Activated CD4-positive, alpha-beta T cell treated with anti-CD3 and anti-CD28 coated beads, Interleukin-2, amount 50 U/mL, for 48 hours (primary cell): ENCODE measurements around the gene SEZ6L2.
"Not testable (repeated sequence)": the region's sequence is repeated elsewhere in the genome, so short reads cannot be mapped to it uniquely, and the experiment has no call there.

ENCODE experiments used
- DNase-seq, 2 experiments: peaks; one replicate each; pipeline ENCODE4 v3.0.0-alpha.2; 2020

The SEZ6L2 gene

GRCh38 chr16:29881050-29881449 is 18.3 kb downstream of the SEZ6L2 start:
- no peak for DNase-seq

DNA sequence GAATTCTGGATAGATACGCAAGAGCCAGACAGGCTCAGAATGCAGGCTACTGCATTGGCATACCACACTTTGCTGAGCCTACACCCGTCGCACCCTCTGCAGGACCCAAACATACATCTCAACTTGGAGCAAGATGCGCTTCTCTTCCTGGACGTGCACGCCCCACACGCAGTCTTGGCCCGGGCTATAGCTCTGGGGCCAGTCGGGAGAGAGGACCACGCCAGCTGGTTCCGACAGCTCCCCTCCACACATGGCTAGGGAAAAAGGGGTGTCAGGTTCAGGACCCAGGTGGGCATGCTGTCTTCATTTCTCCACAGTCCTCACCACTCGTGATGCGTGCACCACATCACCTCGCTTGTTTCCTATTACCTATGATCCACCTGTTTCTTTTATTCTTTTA is 21.2 kb downstream of the SEZ6L2 start:
- DNase-seq = no peak

DNA sequence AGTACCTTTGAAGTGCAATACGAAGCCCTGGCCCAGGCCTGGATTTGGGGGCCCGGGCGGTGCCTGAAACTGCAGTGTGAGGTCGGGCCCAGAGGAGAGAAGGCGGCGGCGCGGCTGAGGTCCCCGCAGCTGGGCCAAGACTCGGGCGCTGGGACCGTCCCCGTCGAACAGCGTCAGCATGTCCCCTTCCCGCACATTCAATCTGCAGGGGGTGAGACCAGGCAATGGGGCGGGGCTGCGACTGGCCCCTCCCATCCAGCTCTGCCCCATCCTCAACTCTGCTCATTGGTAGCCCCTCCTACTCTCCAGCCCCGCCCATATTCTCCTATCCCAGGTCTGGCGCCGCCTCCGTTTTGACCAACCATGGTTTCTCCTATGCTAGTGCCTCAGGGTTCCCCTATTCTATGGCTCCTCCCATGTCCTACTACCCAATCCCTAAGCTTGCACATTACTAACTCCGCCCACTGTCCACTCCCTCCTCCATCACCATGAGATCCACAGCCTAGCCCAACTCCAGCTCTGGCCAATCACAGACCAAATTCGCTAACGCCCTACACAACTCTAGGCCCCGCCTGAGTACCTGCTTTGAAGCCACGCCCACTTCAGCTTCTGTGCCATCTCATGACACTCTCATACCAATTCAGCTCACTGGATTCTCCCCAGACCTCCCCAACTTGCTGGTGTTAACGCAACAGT is 21.9 kb downstream of the SEZ6L2 start:
- DNase-seq = peak; percentile 72 to 79

GRCh38 chr16:29876594-29877249 is 22.6 kb downstream of the SEZ6L2 start:
- DNase-seq = peak; percentile 51 to 57

- DNase-seq = peak; percentile 13 to 30
Measured at GRCh38 chr16:29876217-29876593, 23.1 kb downstream of the SEZ6L2 start.

- DNase-seq = no peak
Measured at GRCh38 chr16:29875206-29875605, 24.1 kb downstream of the SEZ6L2 start.

- DNase-seq = no peak
Measured at GRCh38 chr16:29873319-29873718, 26.0 kb downstream of the SEZ6L2 start.

DNA sequence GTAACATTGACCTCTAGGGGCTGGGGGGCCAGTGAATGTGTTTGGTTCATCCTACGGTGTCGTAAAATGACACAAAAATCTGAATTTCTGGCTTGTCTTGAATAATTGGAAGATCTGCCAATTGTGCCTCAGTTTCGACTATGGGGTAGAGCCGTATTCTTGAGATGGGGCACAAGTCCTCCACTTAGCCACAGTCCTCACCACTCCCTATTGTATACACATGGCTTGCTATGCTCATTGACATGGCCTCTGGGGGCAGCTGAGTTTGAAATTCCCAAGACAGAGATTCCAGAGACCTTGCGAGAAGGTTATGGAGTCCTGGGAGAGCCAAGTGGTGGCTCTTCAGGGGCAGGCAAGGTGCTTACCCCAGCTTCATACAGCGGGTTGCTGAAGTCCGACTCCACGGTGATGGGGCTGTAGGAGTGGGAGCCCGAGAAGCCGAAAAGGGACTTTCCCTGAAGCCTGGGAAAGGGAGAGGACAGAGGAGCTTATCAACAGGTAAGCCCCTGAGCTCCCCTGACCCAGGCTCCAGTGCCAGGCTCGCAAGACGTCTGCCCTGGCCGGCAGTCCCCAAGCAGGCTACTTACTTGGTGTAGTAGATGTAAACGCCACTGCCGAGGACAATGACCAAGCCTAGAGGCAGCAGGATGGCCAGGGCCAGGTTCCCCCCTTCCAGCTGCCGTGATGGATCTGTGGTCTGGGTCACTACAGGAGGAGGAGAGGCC is 27.4 kb downstream of the SEZ6L2 start:
- DNase-seq = no peak

DNA sequence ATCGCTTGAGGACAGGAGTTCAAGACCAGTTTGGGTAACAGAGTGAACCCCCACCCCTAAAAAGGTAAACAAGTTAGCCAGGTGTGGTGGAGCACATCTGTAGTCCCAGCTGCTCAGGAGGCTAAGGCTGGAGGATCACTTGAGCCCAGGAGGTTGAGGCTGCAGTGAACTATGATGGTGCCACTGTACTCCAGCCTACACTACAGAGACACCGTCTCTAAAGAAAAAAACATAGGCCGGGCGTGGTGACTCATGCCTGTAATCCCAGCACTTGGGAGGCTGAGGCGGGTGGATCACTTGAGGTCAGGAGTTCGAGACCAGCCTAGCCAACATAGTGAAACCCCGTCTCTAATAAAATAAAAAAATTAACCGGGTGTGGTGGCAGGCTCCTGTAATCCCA is 30.3 kb downstream of the SEZ6L2 start:
- not testable (repeated sequence) for DNase-seq

DNA sequence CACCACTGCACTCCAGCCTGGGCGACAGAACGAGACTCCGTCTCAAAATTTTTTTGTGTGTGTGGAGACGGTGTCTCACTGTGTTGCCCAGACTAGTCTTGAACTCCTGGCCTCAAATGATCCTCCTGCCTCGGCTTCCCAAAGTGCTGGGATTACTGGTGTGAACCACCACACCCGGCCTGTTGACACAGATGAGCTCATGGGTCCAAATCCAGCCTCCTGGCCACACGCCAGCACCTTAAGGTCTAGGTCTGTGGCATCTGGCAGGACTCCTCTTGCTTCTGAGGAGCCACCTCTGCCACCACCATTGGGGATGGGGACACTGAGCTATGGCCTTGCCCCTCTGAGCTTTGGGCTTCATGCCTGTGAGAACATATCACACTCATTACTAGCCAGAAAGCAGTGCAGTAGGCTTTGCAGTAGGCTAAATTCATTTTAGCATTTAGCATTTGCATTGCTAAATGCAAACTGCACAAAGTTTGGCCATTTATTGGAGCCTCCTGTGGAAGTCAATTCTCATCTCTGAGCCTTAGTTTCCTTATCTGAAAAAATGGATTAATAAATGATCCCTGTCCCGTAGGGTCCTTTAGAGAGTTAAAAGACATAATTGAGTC is 30.8 kb downstream of the SEZ6L2 start:
- no peak for DNase-seq

DNA sequence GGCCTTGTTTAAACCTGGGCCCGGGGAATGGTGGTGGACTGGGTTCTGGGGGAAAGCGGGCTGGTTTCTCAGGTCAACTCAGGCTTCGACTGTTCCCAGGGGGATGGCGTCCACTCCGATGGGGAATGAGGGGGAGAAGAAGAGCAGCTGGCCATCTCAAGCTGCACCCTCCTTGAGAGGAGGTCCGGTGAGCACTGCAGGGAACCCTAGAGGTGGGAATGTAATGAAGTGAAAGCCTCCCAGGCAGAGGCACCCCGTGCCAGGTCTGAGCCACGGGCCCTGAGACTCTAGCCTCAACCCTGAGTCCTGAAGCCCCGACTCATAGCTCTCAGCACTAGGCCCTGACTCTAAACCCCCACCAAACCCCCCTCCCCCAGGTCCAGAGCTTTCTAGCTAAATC is 35.1 kb downstream of the SEZ6L2 start:
- DNase-seq = no peak

DNA sequence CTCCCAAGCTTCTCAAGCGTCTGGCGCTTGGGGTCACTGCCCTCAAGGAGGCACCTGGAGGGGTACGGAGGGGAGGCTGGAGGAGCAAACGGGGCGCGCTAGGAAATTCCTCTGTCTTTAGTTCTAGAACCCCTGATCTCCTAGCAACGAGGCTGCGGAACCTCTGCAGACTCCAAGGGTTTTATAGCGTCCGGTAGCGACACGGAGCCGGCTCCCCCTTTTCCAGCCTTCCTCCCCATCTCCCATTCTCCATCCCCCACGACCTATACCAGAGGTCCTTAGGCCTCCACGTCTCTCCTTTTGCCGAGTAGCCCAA is 35.7 kb downstream of the SEZ6L2 start:
- DNase-seq = no peak

DNA sequence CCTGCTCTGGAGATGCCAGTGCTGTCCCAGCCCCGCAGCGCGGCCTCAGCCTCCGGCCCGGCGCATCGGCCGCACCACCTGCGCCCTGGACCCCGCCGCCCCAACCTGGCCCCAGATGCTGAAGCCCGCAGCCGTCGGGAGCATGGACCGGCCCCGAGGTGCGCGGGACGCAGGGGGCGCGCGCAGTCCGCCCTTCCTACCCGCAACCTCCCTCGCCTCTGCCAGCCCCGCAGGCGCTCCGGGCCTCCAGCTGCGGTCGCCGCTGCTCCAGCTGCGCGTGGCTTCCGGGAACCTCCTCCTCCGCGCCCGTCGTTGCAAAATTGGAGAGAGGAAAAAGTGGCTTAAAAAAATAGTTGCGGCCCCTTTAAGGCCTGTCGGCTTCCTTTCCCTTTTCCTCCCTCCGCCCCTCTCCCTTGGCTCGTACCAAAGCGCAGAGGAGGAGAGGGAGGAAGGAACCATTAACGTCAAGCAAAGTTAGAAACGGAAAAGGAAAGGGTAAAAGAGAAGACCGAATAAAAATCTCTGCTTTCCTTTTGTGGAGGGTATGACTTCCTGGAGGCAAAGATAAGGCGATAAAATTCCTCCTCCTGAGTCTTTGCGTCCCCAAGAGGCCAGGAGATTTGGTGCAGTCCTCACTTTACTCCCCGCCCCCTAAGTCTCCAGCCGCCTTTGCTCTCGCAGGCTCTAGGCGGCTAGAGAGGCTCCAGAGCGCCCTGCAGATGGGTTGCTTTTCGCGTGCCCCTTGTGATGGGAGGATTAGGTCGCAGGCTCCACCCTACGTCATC is 36.3 kb downstream of the SEZ6L2 start, which contains the start of gene CDIPT:
TSS of gene CDIPT (minus strand) at position 343 of the 785 bp plus-strand sequence. CDS start 369 bp downstream, outside the sequence.
- peak; percentile 91 to 93 for DNase-seq

- DNase-seq = peak in 1 of 2 experiments; percentile 14
Measured at GRCh38 chr16:29862383-29862883, 36.9 kb downstream of the SEZ6L2 start.

- no peak for DNase-seq
Measured at GRCh38 chr16:29860218-29860617, 39.1 kb downstream of the SEZ6L2 start.

DNA sequence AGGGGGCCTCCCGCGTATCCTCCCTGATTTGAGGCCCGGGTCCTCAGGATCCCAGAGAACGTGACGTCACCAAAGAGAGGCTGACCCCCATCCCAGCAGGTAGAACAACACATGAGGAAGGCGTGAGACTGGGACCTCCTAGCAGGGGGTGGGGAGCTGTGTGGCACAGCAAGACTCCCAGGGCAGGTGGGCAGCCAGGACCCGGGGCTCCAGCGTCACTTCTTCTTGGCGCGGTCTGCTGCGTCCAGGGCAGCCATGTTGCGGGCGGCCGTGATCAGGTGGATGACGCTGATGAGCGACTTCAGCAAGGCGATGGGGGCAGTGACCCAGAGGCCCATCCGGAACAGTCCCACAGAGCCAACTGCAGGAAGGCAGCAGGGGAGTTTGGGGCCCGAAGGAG is 40.4 kb downstream of the SEZ6L2 start:
- no peak for DNase-seq

DNA sequence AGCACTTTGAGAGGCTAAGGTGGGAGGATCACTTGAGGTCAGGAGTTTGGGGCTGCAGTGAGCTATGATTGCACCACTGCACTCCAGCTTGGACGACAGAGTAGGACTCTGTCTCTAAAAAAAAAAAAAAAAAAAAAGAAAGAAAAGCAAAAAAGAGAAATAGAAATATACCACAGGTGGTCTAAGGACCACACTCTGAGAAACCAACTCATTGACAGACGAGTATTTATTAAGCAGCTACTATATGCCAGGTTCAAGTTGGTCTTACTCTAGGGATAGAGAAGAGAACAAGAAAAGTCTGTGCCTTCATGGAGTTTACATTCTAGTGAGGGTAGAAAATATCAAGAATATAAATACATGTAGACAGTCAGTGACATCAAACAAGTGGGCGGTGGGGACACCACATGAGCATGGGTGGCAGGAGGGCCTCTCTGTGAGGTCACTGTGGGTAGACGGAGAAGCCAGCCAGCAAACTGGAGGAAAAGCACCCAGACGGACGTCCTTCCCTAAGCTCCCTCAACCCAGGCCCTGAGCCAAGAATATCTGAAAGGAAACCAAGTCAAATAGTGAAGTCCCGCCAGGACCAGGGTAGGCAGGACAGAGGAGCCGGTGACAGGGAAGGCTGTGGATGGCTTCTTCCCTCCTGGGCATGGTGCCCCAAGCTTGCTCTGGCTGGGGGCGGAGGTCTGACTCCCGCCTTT is 41.1 kb downstream of the SEZ6L2 start:
- no peak for DNase-seq

DNA sequence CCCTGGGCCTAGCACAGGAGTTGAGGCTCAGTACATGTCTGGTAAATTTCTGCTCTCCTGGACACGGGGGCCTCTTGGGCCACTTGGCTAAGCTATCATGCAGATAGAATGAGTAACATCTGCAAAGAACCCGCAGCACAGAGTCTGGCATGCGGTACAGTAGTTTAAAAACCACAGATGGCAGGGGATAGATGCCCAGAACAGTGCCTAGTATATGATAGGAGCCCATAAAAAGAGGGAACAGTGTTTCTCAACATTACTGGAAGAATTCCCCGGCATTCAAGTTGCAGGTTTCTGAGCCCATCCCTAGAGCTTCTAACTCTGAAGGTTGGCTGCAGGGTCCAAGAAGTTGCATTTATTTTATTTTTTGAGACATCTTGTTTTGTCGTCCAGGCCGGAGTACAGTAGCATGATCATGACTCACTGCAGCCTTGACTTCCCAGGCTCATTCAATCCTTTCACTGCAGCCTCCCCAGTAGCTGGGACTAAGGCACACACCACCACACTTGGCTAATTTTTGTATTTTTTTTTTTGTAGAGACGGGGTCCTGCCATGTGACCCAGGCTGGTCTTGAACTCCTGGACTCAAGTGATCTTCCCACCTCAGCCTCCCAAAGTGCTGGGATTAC is 42.1 kb downstream of the SEZ6L2 start:
- DNase-seq = no peak

DNA sequence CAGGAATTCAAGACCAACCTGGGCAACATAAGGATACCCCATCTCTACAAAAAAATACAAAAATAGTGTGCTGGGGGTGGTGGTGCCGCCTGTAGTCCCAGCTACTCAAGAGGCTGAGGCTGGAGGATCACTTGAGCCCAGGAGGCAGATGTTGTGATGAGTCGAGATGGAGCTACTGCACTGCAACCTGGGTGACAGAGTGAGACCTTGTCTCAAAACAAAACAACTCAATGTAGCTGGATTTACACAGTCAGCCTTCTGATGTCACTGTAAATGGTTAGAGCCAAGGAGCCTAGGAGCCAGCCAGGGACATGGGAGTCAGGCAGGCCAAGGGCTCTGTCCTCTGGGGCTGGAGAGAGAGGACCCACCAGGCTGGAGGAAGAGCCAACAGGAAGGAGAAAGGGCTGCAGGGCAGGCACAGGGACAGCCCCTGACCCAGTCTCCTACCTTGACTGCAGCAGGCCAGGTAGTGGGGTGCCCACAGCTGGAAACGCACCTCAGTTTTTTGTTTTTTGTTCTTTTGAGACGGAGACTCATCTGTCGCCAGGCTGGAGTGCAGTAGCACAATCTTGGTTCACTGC is 44.7 kb downstream of the SEZ6L2 start:
- no peak for DNase-seq

GRCh38 chr16:29852654-29853053 is 46.7 kb downstream of the SEZ6L2 start:
- no peak for DNase-seq

- no peak for DNase-seq
Measured at GRCh38 chr16:29850998-29851397, 48.4 kb downstream of the SEZ6L2 start.
